Nephron (organoid): ENCODE measurements around the gene NCAM2.

Experiments
- H3K27ac Mint-ChIP-seq, 3 experiments: 2 replicates each; pipeline ENCODE4 v1.8.0; 2020; ENCODE audit warnings: mixed read lengths in 3 of 3, mild to moderate bottlenecking in 2 of 3, moderate library complexity in 1 of 3
- H3K27me3 Mint-ChIP-seq: 2 replicates; pipeline ENCODE4 v1.8.0; 2021; ENCODE audit warnings: low read depth, mild to moderate bottlenecking, moderate library complexity, mixed read lengths
- H3K36me3 Mint-ChIP-seq: 2 replicates; pipeline ENCODE4 v1.8.0; 2020; ENCODE audit warnings: low read depth, mixed read lengths
- H3K4me1 Mint-ChIP-seq: 2 replicates; pipeline ENCODE4 v1.8.0; 2020; ENCODE audit warnings: mixed read lengths
- H3K4me3 Mint-ChIP-seq, 3 experiments: 2 replicates each; pipeline ENCODE4 v1.8.0; 2020; ENCODE audit warnings: mild to moderate bottlenecking in 3 of 3, mixed read lengths in 3 of 3, moderate library complexity in 2 of 3
- H3K9me3 Mint-ChIP-seq: 2 replicates; pipeline ENCODE4 v1.8.0; 2020; ENCODE audit warnings: mixed read lengths
- TF ChIP-seq, protein P1 (sequence below), 3 experiments: fragments of 200-600 bp; sonication (generic); IDR thresholded peaks; one replicate each; pipeline ENCODE4 v1.5.0; 2021; ENCODE audit warnings: antibody characterized with exemption in 3 of 3; ENCODE audit not compliant: unreplicated experiment in 3 of 3

NCAM2 gene

DNA sequence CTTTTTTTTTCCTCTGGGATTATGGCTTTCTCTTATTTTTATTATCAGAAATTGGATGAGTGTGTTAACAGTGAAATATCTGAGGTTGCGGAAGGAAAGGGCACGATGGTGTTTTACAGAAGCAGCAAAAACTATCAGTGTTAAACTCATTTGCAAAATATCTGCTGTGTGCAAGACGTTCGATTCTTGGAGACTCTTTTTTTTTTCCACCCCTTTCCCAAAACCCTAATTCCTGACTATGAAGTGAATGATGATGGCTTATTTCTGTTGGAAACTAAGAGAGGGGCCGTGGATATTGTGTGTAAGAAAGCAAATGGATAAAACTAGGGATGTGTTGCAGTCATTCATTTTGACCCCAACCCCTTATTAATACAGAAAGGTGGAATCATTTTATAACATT is 677 bp downstream of the NCAM2 start:
- Mint-ChIP-seq H3K27me3 (peaks cover 33% of the 10 kb centered on the region), H3K36me3 (no peaks in the 10 kb centered on the region), H3K27ac (no peak overlapping the region), H3K4me1 (no peaks in the 10 kb centered on the region), H3K4me3 (peak overlapping the region; percentile 84 to 91 (median 89)), H3K9me3 (no peaks in the 10 kb centered on the region)
- TF ChIP-seq, protein P1, sequence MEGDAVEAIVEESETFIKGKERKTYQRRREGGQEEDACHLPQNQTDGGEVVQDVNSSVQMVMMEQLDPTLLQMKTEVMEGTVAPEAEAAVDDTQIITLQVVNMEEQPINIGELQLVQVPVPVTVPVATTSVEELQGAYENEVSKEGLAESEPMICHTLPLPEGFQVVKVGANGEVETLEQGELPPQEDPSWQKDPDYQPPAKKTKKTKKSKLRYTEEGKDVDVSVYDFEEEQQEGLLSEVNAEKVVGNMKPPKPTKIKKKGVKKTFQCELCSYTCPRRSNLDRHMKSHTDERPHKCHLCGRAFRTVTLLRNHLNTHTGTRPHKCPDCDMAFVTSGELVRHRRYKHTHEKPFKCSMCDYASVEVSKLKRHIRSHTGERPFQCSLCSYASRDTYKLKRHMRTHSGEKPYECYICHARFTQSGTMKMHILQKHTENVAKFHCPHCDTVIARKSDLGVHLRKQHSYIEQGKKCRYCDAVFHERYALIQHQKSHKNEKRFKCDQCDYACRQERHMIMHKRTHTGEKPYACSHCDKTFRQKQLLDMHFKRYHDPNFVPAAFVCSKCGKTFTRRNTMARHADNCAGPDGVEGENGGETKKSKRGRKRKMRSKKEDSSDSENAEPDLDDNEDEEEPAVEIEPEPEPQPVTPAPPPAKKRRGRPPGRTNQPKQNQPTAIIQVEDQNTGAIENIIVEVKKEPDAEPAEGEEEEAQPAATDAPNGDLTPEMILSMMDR (IDR thresholded peaks at IDR 0.05; ENCODE audit: unreplicated experiment in 3 of 3), result no peak

DNA sequence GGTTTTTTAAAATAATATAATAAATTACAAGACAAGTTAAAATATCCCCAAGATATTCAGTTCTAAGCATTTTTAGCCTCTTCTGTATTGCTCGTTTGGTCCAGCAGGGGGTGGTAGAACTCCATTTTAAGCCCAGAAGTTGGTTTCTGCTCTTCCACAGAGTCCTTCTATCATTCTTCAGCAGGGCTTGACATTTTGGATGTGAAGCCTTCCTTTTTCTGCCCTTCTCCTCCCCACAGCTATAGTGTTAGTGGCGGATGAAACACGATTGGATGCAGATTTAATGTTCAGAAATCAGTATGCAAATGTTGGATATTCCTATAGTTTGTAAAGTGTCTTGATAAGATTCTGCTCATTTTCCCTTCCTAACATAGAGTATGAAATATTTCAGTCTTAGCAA is 1.4 kb downstream of the NCAM2 start:
- TF ChIP-seq, protein P1 (IDR thresholded peaks at IDR 0.05; ENCODE audit: unreplicated experiment in 3 of 3), result peak; percentile 77 to 89 (median 84)
- H3K36me3 Mint-ChIP-seq, result no peaks in the 10 kb centered on the region
- no peaks in the 10 kb centered on the region for H3K4me1 Mint-ChIP-seq
- peaks cover 29% of the 10 kb centered on the region for H3K27me3 Mint-ChIP-seq
- H3K9me3 Mint-ChIP-seq, result no peaks in the 10 kb centered on the region
- no peak overlapping the region for H3K27ac Mint-ChIP-seq
- H3K4me3 Mint-ChIP-seq, result peak overlapping the region; percentile 67 to 91 (median 89)

DNA sequence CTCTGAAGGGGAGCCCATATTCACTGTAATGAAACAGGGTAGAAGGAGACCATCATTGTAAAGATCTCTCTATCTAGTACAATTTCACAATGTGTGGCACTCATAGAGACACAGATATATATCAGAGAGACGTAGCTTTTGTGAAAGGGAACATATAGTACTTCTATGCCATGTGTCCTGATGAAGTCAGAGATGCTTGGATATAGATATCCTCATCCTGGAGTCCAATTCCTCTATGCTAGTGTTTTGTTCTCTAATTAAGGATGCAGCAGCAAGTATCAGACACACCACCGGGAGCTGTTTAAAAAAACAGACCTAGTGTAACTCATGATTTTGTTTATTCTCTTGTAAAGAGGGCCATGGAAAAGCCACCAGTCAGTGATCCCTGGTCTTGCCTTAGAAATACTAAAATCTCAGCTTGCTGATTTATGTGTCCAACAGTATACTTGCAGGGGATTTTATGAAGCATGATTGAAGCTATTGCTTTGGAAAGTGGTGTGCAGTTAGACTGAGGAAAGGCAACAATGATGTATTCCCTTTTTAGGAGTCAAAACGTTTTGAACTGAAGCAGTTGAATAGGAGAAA is 2.5 kb downstream of the NCAM2 start:
- Mint-ChIP-seq H3K4me3 (peak overlapping the region in 2 of 3 experiments; percentile 67 to 91), H3K9me3 (no peaks in the 10 kb centered on the region), H3K27ac (no peak overlapping the region), H3K36me3 (no peaks in the 10 kb centered on the region), H3K4me1 (no peaks in the 10 kb centered on the region), H3K27me3 (peaks cover 26% of the 10 kb centered on the region)
- TF ChIP-seq, protein P1 (IDR thresholded peaks at IDR 0.05; ENCODE audit: unreplicated experiment in 3 of 3), result no peak

DNA sequence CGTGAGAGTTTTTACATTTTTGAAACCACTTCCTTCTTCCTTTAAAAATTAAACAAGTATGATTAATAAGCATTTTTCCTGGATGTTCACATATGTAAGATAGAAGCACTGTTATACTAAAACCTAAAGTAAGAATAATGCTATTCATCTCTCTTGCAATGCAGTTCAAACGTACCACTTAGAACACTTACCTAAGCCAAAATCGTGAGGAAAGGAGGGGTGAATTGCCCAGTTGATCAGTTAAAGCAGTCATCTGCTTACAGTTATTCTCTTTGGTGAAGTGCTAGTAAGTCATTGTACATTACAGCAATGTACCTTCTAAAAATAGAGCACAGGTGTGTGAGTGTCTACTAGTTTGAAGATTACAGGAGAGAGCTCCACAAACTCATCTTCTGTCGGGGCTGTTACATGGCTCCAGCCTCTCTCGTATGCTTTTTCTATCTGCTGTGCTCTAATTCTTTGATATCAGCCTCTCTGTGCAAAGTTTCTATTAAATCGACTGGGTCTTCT is 3.4 kb downstream of the NCAM2 start:
- Mint-ChIP-seq H3K36me3 (no peaks in the 10 kb centered on the region), H3K4me3 (peak overlapping the region in 2 of 3 experiments; percentile 10 to 20), H3K27me3 (peaks cover 22% of the 10 kb centered on the region), H3K4me1 (no peaks in the 10 kb centered on the region), H3K9me3 (no peaks in the 10 kb centered on the region), H3K27ac (no peak overlapping the region)
- TF ChIP-seq, protein P1 (IDR thresholded peaks at IDR 0.05; ENCODE audit: unreplicated experiment in 3 of 3), result no peak

DNA sequence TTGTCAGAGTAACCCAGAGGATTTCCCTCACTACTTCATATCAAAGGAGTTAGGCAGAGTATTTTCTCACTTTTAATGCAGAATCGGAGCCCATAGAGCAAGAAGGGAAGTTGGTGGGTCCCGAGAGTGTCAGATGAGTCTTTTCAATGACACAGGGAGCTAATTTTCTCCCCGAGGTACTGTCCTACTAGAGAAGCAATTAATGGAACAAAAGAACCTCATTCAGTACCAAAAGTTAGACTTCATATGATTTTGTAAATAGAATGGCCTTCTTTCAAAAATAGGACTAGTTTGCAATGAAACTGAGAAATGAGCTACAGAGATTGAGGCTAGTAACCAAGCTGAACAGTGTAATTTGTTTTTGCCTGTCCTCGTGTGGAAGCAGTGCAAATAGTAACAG is 3.9 kb downstream of the NCAM2 start:
- no peaks in the 10 kb centered on the region for H3K9me3 Mint-ChIP-seq
- H3K36me3 Mint-ChIP-seq, result no peaks in the 10 kb centered on the region
- H3K27ac Mint-ChIP-seq, result no peak overlapping the region
- no peaks in the 10 kb centered on the region for H3K4me1 Mint-ChIP-seq
- TF ChIP-seq, protein P1 (IDR thresholded peaks at IDR 0.05; ENCODE audit: unreplicated experiment in 3 of 3), result no peak
- H3K4me3 Mint-ChIP-seq, result no peak overlapping the region
- H3K27me3 Mint-ChIP-seq, result peaks cover 17% of the 10 kb centered on the region

DNA sequence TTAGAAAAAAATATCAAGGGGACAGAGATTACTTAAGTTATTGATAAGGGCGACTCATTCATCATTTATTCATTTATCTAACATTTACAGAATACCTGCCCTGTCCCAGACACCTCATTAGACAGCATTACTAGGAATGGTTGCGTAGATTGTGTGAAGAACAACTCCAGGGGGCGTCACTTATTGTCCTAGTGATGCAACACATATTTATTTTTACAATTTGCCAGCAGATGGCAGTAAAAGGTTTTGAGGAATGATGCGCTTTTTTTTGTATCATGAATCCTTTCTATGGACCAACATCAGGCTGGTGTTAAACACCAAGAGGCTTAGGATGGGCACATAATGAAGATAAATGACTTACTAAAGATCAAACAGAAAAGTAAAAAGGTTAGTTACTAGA is 5.5 kb downstream of the NCAM2 start:
- Mint-ChIP-seq H3K4me3 (no peak overlapping the region), H3K27me3 (peaks cover 10% of the 10 kb centered on the region), H3K27ac (no peak overlapping the region), H3K9me3 (no peaks in the 10 kb centered on the region), H3K36me3 (no peaks in the 10 kb centered on the region), H3K4me1 (no peaks in the 10 kb centered on the region)
- TF ChIP-seq, protein P1 (IDR thresholded peaks at IDR 0.05; ENCODE audit: unreplicated experiment in 3 of 3), result peak in 2 of 3 experiments; percentile 35 to 48
